Transverse colon (tissue), 4 donors: ENCODE results near the gene ZNF248. TPM values are rescaled to one million over a fixed set of nuclear protein-coding genes. Genes with fewer than 3 reads are reported as not detected.

Experiments used
- DNase-seq: peaks from one replicate; pipeline ENCODE4 v3.0.0-alpha.2; 2019
- H3K27ac ChIP-seq, 4 donors: fragments of 200-600 bp; sonication (generic); 2 replicates each; pipeline ENCODE4 v1.5.1; 2016 to 2018; ENCODE audit warnings: inconsistent platforms in 4 of 4
- H3K27me3 ChIP-seq: fragments of 200-600 bp; sonication (generic); 2 replicates; pipeline ENCODE4 v1.5.1; 2017; ENCODE audit warnings: inconsistent platforms
- H3K36me3 ChIP-seq, 4 donors: fragments of 200-600 bp; sonication (generic); 2 replicates each; pipeline ENCODE4 v1.5.1; 2017 to 2019; ENCODE audit warnings: inconsistent platforms in 4 of 4
- H3K4me1 ChIP-seq, 4 donors: fragments of 200-600 bp; sonication (generic); 2 replicates each; pipeline ENCODE4 v1.5.1; 2017 to 2020; ENCODE audit warnings: inconsistent platforms in 4 of 4
- H3K4me3 ChIP-seq, 4 donors: fragments of 200-600 bp; sonication (generic); 1 replicate in 1 of 4; 2 replicates in 3 of 4; pipeline versions ENCODE4 v1.5.1 to v1.6.1; 2017 to 2019; ENCODE audit warnings: inconsistent platforms in 4 of 4
- H3K9me3 ChIP-seq, 2 donors: fragments of 200-600 bp; sonication (generic); 2 replicates each; pipeline ENCODE4 v1.5.1; 2017 to 2019; ENCODE audit warnings: inconsistent platforms in 2 of 2
- CTCF ChIP-seq, 5 experiments: fragments of 200-600 bp in 3 of 5; fragments of 450-650 bp in 2 of 5; sonication (generic) in 3 of 5; IDR thresholded peaks; 1 replicate in 2 of 5; 2 replicates in 3 of 5; pipeline ENCODE4 v1.5.1; 2016 to 2017; ENCODE audit warnings: antibody characterized with exemption in 5 of 5, inconsistent platforms in 3 of 5, mild to moderate bottlenecking in 2 of 5, moderate library complexity in 1 of 5
- EP300 ChIP-seq: sonication (generic); formaldehyde crosslinking; IDR thresholded peaks from one replicate; pipeline ENCODE4 v1.6.1; 2017; ENCODE audit warnings: antibody characterized with exemption, low read depth
- POLR2A ChIP-seq: fragments of 450-650 bp; IDR thresholded peaks from one replicate; pipeline ENCODE4 v1.6.1; 2016; ENCODE audit warnings: antibody characterized with exemption, mild to moderate bottlenecking, moderate library complexity
- POLR2AphosphoS5 ChIP-seq, 3 donors: sonication (generic); formaldehyde crosslinking; IDR thresholded peaks; one replicate each; pipeline ENCODE4 v1.6.1; 2016; ENCODE audit warnings: antibody characterized with exemption in 3 of 3
- WGBS, 2 donors: methylation state at CpG; one replicate each; pipeline ENCODE4 v1.1.5; 2018; ENCODE audit warnings: low coverage in 1 of 2; 5-methylcytosine and 5-hydroxymethylcytosine counted together
- in situ Hi-C, 4 donors: fragments of 200-750 bp; cut with MboI; loops; one replicate each; pipeline versions ENCODE4 v1.15.0 to v1.15.1; 2017; ENCODE audit warnings: low sequenced_read_pairs in 3 of 4, low pct_ligation_motif_present in 1 of 4, low pct_unique_long_range_greater_than_20kb in 1 of 4
- intact Hi-C: fragments of 100-400 bp; cut with DNase I; formaldehyde crosslinking; loops from one replicate; pipeline ENCODE4 v1.15.1; 2023; ENCODE audit warnings: low total_unique reads
- total RNA-seq, 4 donors: library from RNA; depleted of rRNA; stranded (reverse); fragments of >200 nt; gene quantifications; one replicate each; pipeline ENCODE4 v1.1.0, GENCODE V29; 2016

The ZNF248 gene
- total RNA-seq, 4 donors from 2014 or later: 13.8 to 24.7 (median 19.1) TPM

GRCh38 chr10:37763132-37763531 is 94.3 kb downstream of the ZNF248 start:
- Histone ChIP-seq H3K4me1 (no peaks in the 10 kb centered on the region), H3K27me3 (no peaks in the 10 kb centered on the region), H3K4me3 (no peak overlapping the region), H3K27ac (no peak overlapping the region), H3K9me3 (peaks cover 9 to 13% of the 10 kb centered on the region in 2 donors), H3K36me3 (no peaks in the 10 kb centered on the region)
- intact Hi-C loops (no loop called here), in situ Hi-C loops (no loop called here)
- TF ChIP-seq CTCF (IDR thresholded peaks at IDR 0.05) (no peak), POLR2A (no peak), POLR2AphosphoS5 (IDR thresholded peaks at IDR 0.05) (no peak), EP300 (no peak)
- no peak for DNase-seq
- WGBS, 2 donors: 61 to 64% methylated on average over 2 to 3 of the region's 3 CpGs

- no peaks in the 10 kb centered on the region for H3K4me1 ChIP-seq
- no peak for DNase-seq
- intact Hi-C loops (no loop called here), in situ Hi-C loops (no loop called here)
- peaks cover 9 to 13% of the 10 kb centered on the region in 2 donors for H3K9me3 ChIP-seq
- TF ChIP-seq POLR2A (no peak), CTCF (IDR thresholded peaks at IDR 0.05) (no peak), EP300 (no peak), POLR2AphosphoS5 (IDR thresholded peaks at IDR 0.05) (no peak)
- H3K36me3 ChIP-seq: no peaks in the 10 kb centered on the region
- no peak overlapping the region for H3K4me3 ChIP-seq
- H3K27ac ChIP-seq: no peak overlapping the region
- H3K27me3 ChIP-seq: no peaks in the 10 kb centered on the region
Observed at GRCh38 chr10:37762287-37762686, 95.1 kb downstream of the ZNF248 start.

GRCh38 chr10:37760817-37761216 is 96.6 kb downstream of the ZNF248 start:
- DNase-seq: no peak
- H3K4me1 ChIP-seq: no peaks in the 10 kb centered on the region
- TF ChIP-seq POLR2A: no peak
- WGBS, 2 donors: 33 to 35% methylated on average over 1 of the region's 1 CpG
- no peak overlapping the region for H3K27ac ChIP-seq
- H3K9me3 ChIP-seq: peaks cover 9 to 13% of the 10 kb centered on the region in 2 donors
- no peaks in the 10 kb centered on the region for H3K27me3 ChIP-seq
- H3K36me3 ChIP-seq: no peaks in the 10 kb centered on the region
- in situ Hi-C loops (no loop called here), intact Hi-C loops (no loop called here)
- H3K4me3 ChIP-seq: no peak overlapping the region

- no peaks in the 10 kb centered on the region for H3K27me3 ChIP-seq
- H3K4me1 ChIP-seq: no peaks in the 10 kb centered on the region
- intact Hi-C loops: no loop called here
- TF ChIP-seq CTCF (IDR thresholded peaks at IDR 0.05) (no peak), EP300 (no peak), POLR2A (no peak), POLR2AphosphoS5 (IDR thresholded peaks at IDR 0.05) (no peak)
- H3K9me3 ChIP-seq: no peaks in the 10 kb centered on the region
- no peak for DNase-seq
- no peak overlapping the region for H3K27ac ChIP-seq
- in situ Hi-C loops: no loop called here
- no peaks in the 10 kb centered on the region for H3K36me3 ChIP-seq
- no peak overlapping the region for H3K4me3 ChIP-seq
Observed at GRCh38 chr10:37758074-37758473, 99.3 kb downstream of the ZNF248 start.

GRCh38 chr10:37754538-37755323 is 102.7 kb downstream of the ZNF248 start:
- H3K4me3 ChIP-seq: no peak overlapping the region
- no peaks in the 10 kb centered on the region for H3K36me3 ChIP-seq
- H3K27ac ChIP-seq: no peak overlapping the region
- DNase-seq: peak; percentile 24
- WGBS, 2 donors: 13% methylated on average over 2 of the region's 2 CpGs; no CpG with 5 or more reads in 1 of the 2 donors
- H3K27me3 ChIP-seq: no peaks in the 10 kb centered on the region
- TF ChIP-seq POLR2A (no peak), CTCF (IDR thresholded peaks at IDR 0.05) (peak in 4 of 5 experiments; percentile 29 to 40 (median 37))
- intact Hi-C loops: no loop called here
- H3K9me3 ChIP-seq: no peaks in the 10 kb centered on the region
- no peaks in the 10 kb centered on the region for H3K4me1 ChIP-seq
- in situ Hi-C loops: no loop called here
